Islet precursor cell (in vitro differentiated cells): ENCODE data around the gene RHOT2.

Experiments used
- DNase-seq: peaks from one replicate; pipeline ENCODE4 v3.0.0-alpha.2; 2018

RHOT2 gene

DNA sequence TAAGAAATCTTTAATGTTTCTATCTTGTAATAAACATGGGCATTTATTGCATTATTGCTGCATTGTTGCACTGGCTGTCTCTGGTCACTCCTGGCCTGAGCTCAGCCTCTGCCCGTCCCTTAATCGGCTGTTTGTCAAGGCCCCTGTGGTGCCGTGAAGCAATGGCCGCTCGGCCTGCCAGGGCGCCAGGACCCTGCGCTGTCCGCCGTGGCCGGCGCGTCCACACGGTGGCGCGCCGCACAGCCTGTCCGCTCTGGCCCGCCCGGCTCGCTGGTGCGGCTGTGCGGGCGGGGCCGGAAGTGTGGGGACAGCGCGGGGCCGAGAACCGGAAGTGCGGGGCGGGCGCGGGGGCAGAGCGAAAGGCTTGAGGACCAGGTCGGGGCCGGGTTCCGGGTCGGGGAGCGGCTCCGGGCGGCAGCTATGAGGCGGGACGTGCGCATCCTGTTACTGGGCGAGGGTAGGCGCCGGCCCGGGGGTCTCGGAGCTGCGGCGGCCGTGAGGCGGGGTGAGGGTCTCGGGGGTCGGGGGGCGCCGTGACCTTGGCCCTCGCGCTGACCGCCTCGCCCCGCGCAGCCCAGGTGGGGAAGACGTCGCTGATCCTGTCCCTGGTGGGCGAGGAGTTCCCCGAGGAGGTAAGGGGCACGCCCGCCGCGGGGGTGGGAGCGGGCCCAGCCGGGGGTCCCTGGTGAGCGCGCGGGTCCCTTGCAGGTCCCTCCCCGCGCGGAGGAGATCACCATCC lies at the start of gene RHOT2:
Gene RHOT2, plus strand, starts transcription at position 353 of the 739 bp plus-strand sequence. Its CDS starts 68 bp downstream, at position 421.
- peak; percentile 96 for DNase-seq

DNA sequence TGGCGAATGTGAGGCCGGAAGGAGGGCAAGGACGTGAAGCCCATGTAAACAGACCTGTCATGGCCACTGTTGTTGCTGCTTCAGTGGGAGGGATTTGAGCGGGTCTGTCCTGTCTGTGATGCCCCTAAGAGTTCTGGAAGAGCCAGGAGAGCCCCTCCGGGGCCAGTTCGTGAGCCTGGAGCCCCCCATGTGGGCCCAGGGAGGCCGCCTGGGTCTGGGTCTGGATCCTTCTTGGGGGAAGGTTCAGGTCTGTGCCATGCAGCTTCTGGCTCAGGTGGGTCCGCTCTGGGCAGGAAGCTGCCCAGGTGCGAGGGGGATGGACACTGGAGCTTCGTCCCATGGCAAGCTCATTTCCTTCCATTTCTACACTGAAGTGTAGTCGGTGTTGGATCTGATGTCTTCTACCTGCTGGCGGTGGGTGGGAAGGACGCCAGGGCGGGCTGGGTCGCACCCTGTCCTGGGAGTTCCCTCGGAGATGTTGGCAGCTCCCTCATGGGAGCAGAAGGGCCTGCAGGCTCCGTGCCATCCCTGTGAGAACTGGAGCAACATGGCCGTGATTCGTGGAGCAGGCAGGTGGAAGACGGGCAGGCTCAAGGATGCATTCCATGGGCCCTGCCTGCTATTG lies 48.3 kb upstream of the RHOT2 start:
- DNase-seq = no peak

DNA sequence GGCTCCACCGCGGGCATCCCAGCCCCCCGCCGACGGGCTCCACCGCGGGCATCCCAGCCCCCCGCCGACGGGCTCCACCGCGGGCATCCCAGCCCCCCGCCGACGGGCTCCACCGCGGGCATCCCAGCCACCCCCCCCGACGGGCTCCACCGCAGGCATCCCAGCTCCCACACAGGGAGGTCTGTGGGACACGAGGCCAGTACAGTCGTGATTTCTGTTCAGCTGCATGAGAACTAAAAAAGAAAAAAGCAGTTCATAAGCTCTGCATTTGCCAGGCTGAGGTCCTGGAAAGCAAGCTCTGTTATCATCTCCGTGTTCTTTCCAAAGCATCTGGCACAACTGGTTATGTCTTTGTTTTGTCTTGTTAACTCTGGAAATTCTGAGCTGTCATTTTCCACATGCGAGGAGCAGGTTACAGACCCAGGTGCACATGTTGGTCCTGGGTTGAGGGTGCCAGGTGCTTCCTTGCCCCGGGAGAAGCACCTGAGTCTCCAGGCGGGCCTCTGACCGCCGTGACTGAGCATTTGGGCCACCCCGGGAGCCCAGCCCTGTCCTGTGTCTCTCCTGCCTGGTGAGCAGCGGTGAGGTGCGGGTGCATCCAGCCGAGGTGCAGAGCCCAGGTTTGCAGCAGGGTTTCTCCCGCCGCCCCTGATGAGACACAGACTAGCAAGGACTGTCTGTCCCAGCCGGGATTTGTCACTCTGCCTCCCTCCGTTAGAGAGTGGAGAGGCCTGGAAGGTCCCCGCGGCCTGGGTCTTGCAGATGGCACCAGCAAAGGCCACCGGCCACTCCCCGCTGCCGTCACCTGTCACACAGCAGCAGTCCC lies 47.0 kb upstream of the RHOT2 start:
- DNase-seq = no peak

DNA sequence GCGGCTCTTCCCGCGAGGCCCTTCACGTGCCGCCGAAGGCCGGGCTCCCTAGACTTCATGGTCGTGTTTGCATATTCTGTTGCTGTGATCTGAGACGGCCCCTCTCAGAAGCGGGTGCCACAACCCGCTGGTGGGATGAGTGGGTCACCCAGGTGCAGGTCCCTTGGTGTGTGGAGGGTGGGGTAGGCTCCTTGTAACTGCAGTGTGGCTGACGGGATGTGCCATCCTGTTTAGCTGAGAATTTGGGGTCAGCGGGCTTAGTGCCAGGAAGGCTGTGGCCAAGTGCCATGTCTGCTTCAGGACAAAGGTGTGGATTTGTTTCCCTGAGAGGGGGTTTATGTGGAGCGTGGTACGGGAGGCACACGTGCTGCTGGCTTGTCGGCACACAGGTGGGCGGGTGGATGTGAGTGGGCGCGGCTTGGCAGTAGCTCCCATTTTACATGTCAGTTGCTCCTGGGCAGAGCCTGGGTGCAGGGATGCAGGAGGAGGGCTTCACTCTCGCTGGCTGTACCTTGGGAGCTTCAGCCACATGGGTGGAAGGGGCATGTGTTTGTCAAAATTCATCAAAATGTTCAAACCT lies 46.3 kb upstream of the RHOT2 start:
- no peak for DNase-seq

DNA sequence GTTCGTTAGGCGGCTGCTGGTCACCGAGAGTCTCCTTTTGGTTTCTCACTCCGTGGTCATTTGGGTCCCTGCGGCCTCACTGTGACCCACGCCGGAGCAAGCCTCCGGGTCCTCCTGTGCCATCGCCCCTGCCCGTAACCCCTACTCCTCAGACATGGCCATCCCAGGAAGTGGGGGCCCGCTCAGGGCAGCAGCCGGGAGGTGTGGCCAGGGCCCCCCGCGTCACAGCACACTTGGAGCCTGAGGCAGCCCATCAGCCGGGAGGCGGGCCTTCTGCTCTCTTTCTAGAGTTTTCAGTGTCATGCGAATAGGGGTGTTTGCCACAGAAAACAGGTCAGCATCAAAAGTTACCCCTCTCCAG lies 45.0 kb upstream of the RHOT2 start:
- no peak for DNase-seq

DNA sequence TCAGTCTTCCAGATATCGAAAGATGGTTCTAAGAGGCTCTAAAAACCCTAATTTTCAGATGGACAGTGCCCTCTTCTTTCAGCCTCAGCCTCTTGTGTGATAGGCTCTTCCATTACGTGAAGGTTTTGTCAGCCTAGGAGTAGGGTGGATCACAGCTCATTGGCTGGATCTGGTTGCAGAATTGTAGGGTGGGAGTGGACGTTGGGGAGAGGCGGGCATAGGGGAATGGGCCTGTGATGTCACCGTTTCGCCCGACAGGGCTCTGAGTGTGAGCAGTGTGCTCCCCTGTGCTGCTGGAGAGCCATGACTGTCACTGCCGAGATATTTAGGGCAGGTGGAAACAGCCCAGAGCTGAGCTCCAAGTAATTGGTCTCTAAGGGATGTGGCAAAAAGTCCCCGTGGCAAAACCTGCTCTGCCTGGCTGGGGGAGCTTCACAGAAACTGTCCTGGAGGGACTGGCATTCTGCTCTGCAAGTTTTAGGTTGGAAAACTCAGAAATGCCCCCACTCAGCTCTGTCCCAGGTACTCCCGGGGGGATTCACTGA lies 43.3 kb upstream of the RHOT2 start:
- DNase-seq = no peak

DNA sequence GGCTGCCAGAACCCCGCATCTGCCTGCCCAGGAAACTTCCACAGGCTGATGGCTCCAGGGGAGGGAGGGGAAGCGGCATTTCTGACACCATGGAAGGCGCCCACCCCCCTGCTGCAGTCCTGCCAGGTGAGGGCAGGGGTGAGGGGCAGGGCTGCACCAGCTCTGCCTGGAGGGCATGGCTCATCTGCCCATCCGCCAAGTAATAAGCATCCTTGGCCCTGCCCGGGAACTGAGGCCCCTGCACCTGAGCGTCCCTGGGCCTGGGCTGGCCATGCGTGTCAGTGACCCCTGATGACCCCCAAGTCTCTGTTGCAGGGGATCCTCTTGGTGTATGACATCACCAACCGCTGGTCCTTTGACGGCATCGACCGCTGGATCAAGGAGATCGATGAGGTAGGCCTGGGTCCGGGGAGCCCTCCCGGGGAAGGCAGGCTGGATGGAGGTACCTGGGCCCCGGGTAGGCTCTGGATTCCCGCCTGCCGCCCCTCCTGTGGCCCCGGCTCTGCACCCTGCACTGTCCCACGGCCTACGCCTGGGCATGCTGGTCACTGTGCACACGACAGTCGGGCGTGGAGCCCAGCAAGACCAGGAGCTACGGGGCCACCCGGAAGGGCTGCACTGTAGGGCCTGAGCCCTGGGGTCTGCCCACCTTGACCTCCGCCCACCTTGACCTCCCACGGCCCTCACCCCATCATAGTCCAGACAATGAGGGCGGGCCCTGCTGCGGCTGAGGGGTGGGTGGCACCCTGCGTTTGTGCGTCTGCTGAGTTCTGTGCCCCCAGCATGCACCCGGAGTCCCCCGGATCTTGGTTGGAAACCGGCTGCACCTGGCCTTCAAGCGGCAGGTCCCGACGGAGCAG lies 42.6 kb upstream of the RHOT2 start:
- no peak for DNase-seq

DNA sequence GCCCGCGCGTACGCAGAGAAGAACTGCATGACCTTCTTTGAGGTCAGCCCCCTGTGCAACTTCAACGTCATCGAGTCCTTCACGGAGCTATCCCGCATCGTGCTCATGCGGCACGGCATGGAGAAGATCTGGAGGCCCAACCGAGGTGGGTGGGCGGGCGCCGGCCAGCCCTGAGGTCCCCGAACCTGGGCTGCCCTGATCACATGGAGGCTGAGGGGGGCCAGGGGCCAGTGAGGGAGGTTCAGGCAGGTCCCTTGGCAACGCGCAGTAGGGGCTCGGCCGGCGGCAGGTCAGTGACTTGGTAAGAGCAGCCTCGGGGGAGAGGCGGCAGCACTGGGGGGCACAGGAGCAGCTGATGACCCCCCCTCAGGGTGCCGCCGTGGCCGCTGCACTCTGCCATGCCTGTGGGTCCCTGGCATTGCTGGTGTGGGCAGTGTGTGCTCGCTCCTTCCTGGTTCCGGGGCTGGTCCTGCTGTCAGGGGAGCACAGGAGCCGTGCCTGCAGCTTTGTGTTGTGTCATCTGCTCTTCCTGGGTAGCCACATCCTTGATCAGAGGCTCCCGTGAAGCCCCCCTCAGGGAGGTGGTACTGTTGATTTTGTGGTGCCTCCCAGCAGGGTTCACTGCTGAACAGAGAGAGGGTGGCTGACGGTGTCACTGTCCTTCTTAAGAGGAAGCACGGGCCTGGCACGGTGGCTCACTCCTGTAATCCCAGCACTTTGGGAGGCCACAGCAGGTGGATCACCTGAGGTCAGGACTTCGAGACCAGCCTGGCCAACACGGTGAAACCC lies 41.8 kb upstream of the RHOT2 start:
- DNase-seq = no peak

DNA sequence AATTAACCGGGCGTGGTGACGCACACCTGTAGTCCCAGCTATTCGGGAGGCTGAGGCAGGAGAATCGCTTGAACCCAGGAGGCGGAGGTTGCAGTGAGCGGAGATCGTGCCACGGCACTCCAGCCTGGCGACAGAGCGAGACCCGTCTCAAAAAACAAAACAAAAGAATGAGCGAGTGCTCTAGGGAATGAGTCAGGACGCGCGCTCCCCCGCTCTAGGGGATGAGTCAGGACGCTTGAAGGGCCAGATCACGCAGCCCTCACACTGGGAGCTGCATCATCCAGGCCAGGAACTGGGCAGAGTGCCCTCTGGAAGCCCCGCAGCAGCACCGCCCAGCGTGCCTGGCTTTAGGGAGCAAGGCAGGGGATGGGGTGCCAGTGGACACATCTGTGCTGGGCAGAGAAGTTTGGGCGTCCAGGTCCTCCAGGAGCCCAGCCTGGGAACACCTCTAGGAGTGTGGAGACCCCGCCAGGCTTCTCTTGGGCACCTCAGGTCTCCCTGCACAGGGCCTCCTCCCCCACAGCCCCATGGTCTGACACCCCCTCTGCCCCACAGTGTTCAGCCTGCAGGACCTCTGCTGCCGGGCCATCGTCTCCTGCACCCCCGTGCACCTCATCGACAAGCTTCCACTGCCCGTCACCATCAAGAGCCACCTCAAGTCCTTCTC lies 41.0 kb upstream of the RHOT2 start:
- peak; percentile 87 for DNase-seq

DNA sequence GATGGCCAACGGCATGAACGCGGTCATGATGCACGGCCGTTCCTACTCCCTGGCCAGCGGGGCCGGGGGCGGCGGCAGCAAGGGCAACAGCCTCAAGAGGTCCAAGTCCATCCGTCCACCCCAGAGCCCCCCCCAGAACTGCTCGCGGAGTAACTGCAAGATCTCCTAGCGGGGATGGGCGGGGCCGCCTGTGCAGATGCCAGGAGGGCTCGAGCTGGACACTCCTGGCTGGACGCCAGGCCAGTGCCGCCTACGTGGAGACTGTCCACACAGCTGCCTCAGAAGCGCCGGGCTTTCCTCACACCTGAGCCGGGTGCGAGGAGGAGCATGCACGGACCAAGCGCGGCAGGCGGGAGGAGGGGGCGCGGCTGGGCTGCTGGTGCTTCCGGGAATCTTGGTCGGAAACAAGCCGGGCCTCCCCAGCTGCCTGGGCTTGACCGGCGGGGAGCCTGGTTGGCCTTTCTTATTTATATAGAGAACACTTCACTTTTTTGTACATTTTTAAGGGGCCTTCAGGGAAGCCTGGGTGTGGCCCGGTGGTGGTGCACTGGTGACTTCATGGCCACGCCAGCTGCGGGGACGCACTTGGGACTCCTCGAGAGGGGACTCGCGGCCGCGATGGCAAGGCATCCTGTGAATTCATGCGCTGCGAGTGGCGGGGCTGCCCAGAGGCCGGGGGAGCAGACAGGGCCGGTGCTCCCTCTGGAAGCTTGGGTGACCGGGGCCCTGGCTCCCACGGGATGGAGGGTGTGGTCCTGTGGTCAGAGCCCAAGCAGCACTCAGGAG lies 40.3 kb upstream of the RHOT2 start:
- no peak for DNase-seq

DNA sequence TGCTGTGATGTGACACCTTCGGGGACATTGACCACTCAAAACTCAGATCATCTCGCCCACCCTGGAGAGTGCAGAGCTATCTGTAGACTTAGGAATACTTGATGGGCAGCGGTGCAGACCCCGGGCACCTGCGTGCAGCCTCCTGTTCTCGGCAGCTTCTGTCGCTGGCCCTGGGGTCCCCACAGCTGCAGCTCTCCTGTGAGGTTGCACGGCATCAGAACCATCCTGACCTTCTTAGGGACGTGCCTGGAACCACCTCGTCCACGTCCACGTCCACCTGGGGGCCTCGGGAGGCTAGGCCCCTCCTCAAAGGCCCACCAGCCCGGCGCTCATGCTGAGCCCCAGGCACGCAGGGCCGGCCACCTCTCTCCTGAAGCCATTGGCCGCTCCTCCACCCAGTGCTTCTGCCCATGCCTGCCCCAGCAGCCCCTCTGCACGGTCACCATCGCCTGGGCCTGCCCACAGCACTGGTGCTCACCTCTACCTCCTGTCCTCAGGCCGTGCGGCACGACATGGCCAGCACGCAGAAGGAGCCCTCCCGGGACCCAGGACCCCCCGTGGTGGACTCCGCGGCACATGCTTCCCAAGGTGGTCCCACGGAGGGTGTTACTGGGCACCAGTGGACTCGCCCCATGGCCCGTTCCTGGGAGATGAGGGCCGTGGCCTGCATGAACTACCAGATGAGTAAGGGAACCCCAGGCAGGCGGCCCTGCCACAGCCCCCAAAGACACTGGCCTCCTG lies 39.4 kb upstream of the RHOT2 start:
- DNase-seq = no peak

DNA sequence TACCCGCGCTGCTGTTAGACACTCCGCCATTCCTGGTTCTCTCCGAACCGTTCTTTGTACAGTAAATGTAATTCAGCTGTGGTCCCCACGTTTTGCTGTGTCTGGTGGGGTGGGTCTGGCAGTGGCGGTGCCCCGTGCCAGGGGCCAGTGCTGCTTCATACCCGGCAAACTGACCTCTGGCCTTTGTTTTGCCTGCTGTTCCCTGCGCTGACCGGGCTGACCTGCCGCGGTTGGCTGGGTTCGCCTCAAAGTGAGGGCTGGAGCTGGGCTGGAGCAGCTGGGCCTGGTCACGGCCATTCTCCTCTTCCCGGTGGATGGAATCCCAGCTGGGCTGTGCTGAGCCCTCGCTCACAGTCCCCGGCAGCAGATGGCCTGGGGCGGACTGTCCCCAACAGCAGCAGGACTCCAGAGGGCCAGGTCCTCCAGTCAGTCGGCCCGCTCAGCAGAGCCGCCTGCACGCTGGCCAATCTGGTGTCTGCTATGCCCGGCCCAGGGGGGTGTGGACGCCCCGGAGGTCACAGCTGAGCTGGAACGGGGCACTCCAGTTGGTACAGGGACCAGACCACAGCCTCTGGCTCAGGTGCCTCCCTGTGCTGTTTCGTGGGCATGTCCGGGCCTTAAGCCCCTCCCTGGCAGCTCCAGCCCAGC lies 38.6 kb upstream of the RHOT2 start:
- peak; percentile 90 for DNase-seq

DNA sequence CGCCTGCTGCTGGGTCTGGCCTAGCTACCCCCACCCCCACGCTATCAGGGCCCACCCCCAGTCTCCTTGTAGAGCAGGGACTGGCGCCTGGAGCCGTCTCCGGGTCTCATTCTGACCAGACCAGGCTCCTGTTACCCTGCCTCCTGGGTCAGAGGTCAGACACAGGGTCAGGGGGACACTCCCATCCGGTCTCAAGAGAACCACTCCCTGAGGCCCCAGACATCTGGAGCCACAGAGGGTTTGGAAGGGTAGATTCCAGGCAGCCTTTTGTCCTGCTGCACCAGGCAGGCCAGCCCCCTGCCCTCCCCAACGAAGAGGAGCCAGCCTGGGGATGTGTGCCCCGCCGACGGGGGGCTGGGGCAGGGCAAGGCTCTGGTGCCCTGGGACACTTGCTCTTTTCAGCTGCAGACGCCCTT lies 38.1 kb upstream of the RHOT2 start:
- no peak for DNase-seq

DNA sequence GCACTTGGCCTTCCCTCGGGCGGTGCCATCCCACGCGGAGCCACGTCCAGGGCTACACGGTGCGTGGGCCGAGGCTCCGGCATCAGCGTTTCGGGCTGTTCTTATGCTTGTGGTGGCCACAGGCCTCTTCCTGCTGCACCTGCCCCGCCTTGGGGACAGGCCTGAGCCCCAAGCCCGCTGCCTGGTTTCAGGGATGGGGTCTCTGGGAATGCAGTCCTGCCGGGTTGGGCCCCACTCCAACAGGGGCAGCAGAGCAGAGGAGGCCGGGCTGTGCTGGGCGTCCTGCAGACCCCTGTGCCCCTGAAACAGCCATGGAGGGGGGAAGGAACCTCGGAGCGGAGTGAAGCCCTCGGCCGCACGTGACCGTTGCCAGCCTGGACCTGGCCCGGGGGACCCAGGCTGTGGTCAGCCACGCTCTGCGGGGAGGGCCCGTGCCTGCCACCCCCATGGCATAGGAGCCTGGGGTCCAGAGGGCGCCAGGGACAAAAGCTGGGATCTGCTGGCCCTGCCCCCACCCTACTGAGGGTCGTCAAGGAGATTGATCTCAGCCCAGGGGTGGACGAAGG lies 37.6 kb upstream of the RHOT2 start:
- no peak for DNase-seq

DNA sequence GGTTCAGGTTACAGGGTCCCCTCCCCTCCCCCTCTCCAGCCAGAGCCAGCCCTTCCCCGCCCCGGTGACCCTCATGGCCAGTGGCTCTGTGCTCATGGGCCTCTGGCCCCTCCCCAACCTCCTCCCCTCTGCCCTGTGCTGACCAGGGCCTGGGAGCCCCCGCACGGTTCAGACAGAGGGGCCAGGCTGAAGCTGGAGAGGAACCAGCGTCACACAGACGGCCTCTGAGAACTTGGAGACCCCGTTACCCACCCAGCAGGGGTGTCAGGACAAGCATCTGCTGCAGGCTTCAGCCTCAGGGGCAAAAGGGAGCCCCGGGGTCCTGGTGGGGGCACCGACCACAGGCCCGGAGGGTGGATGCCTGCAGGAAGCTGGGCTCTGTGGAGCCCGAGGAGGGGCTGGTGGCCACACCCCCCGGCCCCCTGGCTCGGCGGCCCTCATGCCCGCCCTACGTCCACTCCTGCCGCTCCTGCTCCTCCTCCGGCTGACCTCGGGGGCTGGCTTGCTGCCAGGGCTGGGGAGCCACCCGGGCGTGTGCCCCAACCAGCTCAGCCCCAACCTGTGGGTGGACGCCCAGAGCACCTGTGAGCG lies 37.0 kb upstream of the RHOT2 start, which contains the start of gene WFIKKN1:
Gene WFIKKN1, plus strand, starts transcription at position 171 of the 591 bp plus-strand sequence. Its CDS starts 269 bp downstream, at position 440.
- peak; percentile 82 for DNase-seq

DNA sequence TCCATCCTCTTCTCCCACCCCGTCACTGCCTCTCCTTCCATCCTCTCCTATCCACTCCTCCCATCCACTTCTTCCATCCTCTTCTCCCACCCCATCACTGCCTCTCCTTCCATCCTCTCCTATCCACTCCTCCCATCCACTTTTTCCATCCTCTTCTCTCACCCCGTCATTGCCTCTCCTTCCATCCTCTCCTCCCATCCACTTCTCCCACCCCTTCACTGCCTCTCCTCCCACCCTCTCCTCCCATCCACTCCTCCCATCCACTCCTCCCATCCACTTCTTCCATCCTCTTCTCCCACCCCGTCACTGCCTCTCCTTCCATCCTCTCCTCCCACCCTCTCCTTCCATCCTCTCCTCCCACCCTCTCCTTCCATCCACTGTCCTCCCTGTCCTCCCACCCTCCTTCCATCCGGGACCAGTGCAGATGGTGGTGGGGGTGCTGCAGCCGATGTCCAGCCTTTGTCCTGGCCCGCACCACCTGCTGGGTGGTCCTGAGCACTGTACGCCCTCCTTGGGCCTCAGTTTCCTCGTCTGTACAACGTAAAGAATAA lies 36.0 kb upstream of the RHOT2 start:
- no peak for DNase-seq
